SKM-1 treated with dmso at 0.1 percent for 144 hours (cell line): ENCODE results near the gene SAP30L.

Experiments used
- DNase-seq: peaks from one replicate; lab custom pipeline; 2025; ENCODE audit not compliant: unreplicated experiment; lab: John Stamatoyannopoulos, UW

The SAP30L gene

GRCh38 chr5:154419236-154419635, 26.6 kb upstream of the SAP30L start:
- no peak for DNase-seq

GRCh38 chr5:154421868-154422267, 23.9 kb upstream of the SAP30L start:
- no peak for DNase-seq

- no peak for DNase-seq
Measured at GRCh38 chr5:154422298-154422697, 23.5 kb upstream of the SAP30L start.

- no peak for DNase-seq
Measured at GRCh38 chr5:154428208-154428607, 17.6 kb upstream of the SAP30L start.

- DNase-seq: no peak
Measured at GRCh38 chr5:154429341-154429740, 16.5 kb upstream of the SAP30L start.

GRCh38 chr5:154430466-154430865, 15.3 kb upstream of the SAP30L start:
- DNase-seq: no peak

GRCh38 chr5:154430961-154431630, 14.7 kb upstream of the SAP30L start:
- DNase-seq: no peak

GRCh38 chr5:154435226-154435625, 10.6 kb upstream of the SAP30L start:
- DNase-seq: no peak

GRCh38 chr5:154437281-154437965, 8.4 kb upstream of the SAP30L start:
- DNase-seq: no peak

GRCh38 chr5:154440540-154440939, 5.3 kb upstream of the SAP30L start:
- no peak for DNase-seq

- DNase-seq: no peak
Measured at GRCh38 chr5:154442801-154443200, 3.0 kb upstream of the SAP30L start.

GRCh38 chr5:154444556-154445421, 1.0 kb upstream of the SAP30L start:
- DNase-seq: no peak

- DNase-seq: no peak
Measured at GRCh38 chr5:154446195-154447088, 645 bp downstream of the SAP30L start.

GRCh38 chr5:154447089-154447725, 1.4 kb downstream of the SAP30L start:
- no peak for DNase-seq

GRCh38 chr5:154449786-154450185, 4.0 kb downstream of the SAP30L start:
- DNase-seq: no peak

GRCh38 chr5:154451957-154452356, 6.2 kb downstream of the SAP30L start:
- DNase-seq: no peak

GRCh38 chr5:154455585-154455984, 9.8 kb downstream of the SAP30L start:
- DNase-seq: no peak

- DNase-seq: no peak
Measured at GRCh38 chr5:154456540-154456939, 10.7 kb downstream of the SAP30L start.

GRCh38 chr5:154459015-154459414, 13.2 kb downstream of the SAP30L start:
- no peak for DNase-seq

- no peak for DNase-seq
Measured at GRCh38 chr5:154460172-154460571, 14.4 kb downstream of the SAP30L start.
